ENCODE data around the gene FAT3.

Gene FAT3

DNA sequence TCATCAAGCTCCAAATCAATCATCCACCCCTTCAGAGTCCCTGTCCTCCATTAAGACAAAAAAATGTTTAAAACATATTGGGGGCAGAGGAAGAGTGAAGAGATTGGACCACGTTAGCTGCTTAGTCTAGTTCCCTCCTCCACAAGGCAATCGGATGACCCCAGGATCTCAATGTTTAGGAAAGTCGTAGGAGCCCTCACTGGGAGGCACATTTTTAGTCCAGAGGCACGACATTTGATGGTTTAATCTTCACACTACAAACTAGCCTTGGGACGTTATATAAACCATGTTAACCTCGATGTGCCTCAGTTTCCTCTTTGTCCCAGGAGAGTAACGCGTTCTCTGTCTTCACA is 588 bp upstream of the FAT3 start:
- Histone ChIP-seq H3K9me2 (replicated peaks; ENCODE audit: insufficient read depth, low read length) (no peaks in the 10 kb centered on the region), H3F3A (ENCODE audit: insufficient read depth, low read length) (no peaks in the 10 kb centered on the region), H3K27ac (ENCODE audit: low read length) (no peak overlapping the region), H3K27me3 (replicated peaks; ENCODE audit: insufficient read depth, low read length) (no peaks in the 10 kb centered on the region), H3K4me2 (ENCODE audit: low read depth, low read length) (no peak overlapping the region), H3K9me3 (replicated peaks; ENCODE audit: insufficient read depth, low read length) (no peaks in the 10 kb centered on the region), H4K20me1 (ENCODE audit: insufficient read depth, low read length) (no peaks in the 10 kb centered on the region), H3K36me3 (replicated peaks; ENCODE audit: insufficient read depth, low read length) (no peaks in the 10 kb centered on the region), H3K4me3 (ENCODE audit: low read length) (no peak overlapping the region), H3K79me2 (ENCODE audit: low read length) (no peaks in the 10 kb centered on the region), H2AFZ (ENCODE audit: low read length) (no peak overlapping the region), H3K4me1 (ENCODE audit: low read length) (no peaks in the 10 kb centered on the region), H3K9ac (ENCODE audit: low read length) (no peak overlapping the region)
- TF ChIP-seq CTCF (IDR thresholded peaks at IDR 0.05; ENCODE audit: low read length) (no peak), EZH2phosphoT487 (IDR thresholded peaks at IDR 0.05; ENCODE audit: low read length) (no peak), EZH2 (optimal IDR thresholded peaks at IDR 0.05; ENCODE audit: low read depth, low read length) (no peak)
- DNase-seq: no peak

DNA sequence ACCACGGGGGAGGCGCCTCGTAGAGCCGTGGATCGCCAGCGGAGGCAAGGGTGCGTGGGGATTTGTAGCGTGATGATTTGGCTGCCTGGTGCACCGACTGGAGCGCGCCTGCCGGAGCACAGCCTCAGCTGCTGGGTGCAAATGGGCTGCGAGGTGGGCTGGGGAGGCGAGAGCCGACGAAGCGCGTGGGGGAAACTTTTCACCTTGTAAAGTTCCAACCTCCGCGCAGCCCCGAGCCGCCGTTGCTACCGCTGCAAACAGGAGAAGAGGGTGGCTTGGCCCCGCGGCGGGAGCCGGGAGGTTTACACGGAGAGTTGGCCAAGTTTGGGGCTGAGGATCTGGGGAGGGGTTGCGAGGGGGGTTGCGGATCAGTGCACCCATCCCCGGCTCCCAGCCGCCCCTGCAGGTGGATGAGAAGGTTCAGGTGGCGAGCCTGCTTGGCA is 528 bp downstream of the FAT3 start:
- Histone ChIP-seq H3K9ac (ENCODE audit: low read length) (no peak overlapping the region), H4K20me1 (ENCODE audit: insufficient read depth, low read length) (no peaks in the 10 kb centered on the region), H3K4me2 (ENCODE audit: low read depth, low read length) (no peak overlapping the region), H3F3A (ENCODE audit: insufficient read depth, low read length) (no peaks in the 10 kb centered on the region), H3K9me3 (replicated peaks; ENCODE audit: insufficient read depth, low read length) (no peaks in the 10 kb centered on the region), H3K27ac (ENCODE audit: low read length) (no peak overlapping the region), H2AFZ (ENCODE audit: low read length) (no peak overlapping the region), H3K79me2 (ENCODE audit: low read length) (no peaks in the 10 kb centered on the region), H3K36me3 (replicated peaks; ENCODE audit: insufficient read depth, low read length) (no peaks in the 10 kb centered on the region), H3K9me2 (replicated peaks; ENCODE audit: insufficient read depth, low read length) (no peaks in the 10 kb centered on the region), H3K4me3 (ENCODE audit: low read length) (no peak overlapping the region), H3K27me3 (replicated peaks; ENCODE audit: insufficient read depth, low read length) (no peaks in the 10 kb centered on the region), H3K4me1 (ENCODE audit: low read length) (no peaks in the 10 kb centered on the region)
- TF ChIP-seq EZH2 (optimal IDR thresholded peaks at IDR 0.05; ENCODE audit: low read depth, low read length) (no peak), CTCF (IDR thresholded peaks at IDR 0.05; ENCODE audit: low read length) (no peak), EZH2phosphoT487 (IDR thresholded peaks at IDR 0.05; ENCODE audit: low read length) (no peak)
- no peak for DNase-seq

DNA sequence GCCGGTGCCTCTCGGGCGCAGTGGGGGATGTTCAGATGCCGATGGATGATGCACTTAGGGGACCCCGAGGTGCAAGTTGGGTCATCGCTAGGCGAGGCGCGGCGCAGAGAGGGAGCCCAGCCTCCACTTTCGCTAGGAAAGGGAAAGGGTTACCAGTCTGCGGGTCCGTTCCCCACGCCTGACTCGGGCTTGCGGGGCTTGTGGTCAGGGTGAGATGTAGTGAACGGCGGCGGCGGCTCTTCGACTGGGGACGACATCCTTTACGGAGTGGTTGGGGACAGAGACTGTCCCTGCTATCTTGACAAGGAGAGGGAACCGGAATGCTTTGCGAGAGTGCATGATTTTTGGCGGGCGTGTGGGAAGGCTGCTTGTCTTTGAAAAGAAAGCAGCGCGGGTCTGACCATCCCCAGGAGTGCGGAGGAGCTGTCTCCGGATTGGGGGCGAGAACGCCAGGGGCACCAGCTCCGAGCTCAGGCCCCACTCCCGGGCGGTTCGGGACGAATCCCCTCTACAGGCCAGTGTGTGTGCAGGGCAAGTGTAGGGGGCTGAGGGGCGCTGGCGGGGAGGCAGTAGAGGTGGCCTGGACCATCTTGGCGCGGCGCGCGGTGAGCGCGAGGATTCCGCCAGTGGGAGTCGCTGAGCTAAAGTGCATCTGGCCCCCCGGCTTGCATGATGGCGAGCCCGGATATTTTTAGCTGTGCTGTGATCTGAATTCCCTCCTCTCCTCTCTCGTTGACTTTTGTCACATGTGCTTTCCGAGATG is 1.1 kb downstream of the FAT3 start:
- H3K79me2 ChIP-seq (ENCODE audit: low read length): no peaks in the 10 kb centered on the region
- H3K27me3 ChIP-seq (replicated peaks; ENCODE audit: insufficient read depth, low read length): no peaks in the 10 kb centered on the region
- H3K9ac ChIP-seq (ENCODE audit: low read length): no peak overlapping the region
- no peak overlapping the region for H3K4me3 ChIP-seq (ENCODE audit: low read length)
- no peak for TF ChIP-seq EZH2 (optimal IDR thresholded peaks at IDR 0.05; ENCODE audit: low read depth, low read length)
- no peak for TF ChIP-seq EZH2phosphoT487 (IDR thresholded peaks at IDR 0.05; ENCODE audit: low read length)
- no peak for TF ChIP-seq CTCF (IDR thresholded peaks at IDR 0.05; ENCODE audit: low read length)
- H3K27ac ChIP-seq (ENCODE audit: low read length): no peak overlapping the region
- no peaks in the 10 kb centered on the region for H3F3A ChIP-seq (ENCODE audit: insufficient read depth, low read length)
- no peaks in the 10 kb centered on the region for H4K20me1 ChIP-seq (ENCODE audit: insufficient read depth, low read length)
- DNase-seq: no peak
- no peak overlapping the region for H3K4me2 ChIP-seq (ENCODE audit: low read depth, low read length)
- H3K9me3 ChIP-seq (replicated peaks; ENCODE audit: insufficient read depth, low read length): no peaks in the 10 kb centered on the region
- H3K9me2 ChIP-seq (replicated peaks; ENCODE audit: insufficient read depth, low read length): no peaks in the 10 kb centered on the region
- no peak overlapping the region for H2AFZ ChIP-seq (ENCODE audit: low read length)
- no peaks in the 10 kb centered on the region for H3K4me1 ChIP-seq (ENCODE audit: low read length)
- H3K36me3 ChIP-seq (replicated peaks; ENCODE audit: insufficient read depth, low read length): no peaks in the 10 kb centered on the region
